Measurements from ENCODE around the gene CXCL14.
A peak's percentile ranks its signal among the peaks of the same experiment; 100 is the strongest.

Gene CXCL14, protein sequence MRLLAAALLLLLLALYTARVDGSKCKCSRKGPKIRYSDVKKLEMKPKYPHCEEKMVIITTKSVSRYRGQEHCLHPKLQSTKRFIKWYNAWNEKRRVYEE

DNA sequence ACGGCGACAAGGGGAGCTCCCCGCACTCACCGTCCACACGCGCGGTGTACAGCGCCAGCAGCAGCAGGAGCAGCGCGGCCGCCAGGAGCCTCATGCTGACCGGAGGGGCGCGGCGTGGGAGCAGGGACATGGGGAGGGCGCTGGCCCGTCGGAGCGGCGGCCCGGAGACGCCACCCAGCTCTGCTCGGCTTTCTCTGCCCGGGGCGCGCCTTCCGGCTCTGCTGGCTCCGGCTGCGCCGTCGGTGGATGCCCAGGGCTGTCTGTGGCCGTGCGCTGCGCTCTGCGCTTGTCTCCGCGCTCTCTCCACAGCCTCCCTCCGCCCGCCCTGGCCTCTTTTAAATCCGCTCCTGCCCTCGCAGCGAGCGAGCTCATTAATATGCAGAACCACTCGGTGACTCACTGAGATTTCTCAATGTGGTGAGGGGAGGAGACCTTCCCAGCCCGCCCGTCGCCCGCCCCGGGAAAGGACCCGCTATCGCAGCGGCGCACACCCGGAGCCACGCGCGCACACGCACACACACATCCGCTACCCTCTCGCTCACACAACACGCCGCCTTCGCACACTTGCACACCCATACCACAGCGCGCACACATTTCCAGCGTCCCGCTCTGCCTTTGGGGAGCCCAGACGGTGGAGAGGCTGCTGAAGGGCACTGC, at the start of gene CXCL14:
CXCL14 (minus strand) TSS at position 307 of the 657 bp plus-strand sequence; CDS start at position 94, 213 bp downstream.
- DNase-seq (ENCODE audit: low spot score): peak; percentile 83

DNA sequence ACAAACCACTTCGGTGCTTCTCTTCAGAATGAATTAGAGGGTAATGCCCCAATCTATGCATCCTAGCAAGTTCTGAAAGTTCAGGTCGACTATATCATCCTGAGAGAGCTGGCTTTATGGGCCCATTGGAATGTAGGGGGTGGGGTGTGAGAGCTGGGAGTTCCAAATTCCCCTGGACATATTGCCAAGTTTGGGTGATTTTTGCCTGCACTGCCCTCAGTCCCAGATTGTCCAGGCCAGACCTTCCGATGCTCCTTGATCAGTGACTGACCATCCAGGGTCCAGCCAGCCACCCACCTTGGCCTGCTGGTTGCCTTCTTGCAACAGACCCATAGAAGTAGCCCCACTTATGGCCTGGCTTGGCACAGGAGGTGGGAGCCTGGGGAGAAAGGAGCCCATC, 47.8 kb upstream of the CXCL14 start:
- DNase-seq (ENCODE audit: low spot score): no peak

DNA sequence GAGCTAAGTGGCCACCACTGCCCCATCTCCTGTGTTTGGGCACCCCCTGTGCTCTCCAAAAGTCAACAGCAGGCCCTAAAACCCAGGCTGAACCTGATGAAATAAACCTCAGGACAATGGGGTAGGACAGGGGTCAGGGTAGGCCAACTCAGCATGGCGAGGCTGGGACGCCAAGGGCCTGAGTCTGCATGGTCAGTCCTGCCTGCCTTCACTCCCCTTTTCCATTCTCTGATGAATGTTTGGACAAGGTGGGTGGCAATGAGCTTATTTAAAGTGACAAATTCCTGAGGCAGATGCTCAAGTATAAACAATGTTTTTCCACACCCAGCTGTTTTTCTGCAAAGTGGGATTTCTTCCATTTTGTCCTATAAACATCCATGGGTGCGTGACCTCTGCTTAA, 47.2 kb upstream of the CXCL14 start:
- DNase-seq (ENCODE audit: low spot score): no peak

DNA sequence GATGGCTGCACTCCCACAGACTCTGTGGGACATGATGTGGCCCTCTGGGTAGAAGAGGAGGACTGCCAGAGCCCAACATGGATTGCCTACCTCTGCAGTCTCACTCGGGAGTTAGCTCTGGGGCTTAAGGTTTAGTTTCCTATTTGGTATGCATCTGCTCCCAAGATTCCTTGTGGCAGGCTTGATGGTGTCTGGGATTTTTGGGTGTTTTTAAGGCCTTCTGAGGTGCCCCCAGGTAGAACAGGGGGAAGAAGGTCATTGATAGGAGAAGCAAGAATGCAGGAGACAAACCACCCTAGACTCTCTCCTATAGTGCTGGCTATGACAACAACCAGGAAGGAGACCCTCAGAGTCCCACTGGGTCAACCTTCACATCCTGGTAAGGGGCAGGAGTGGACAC, 46.7 kb upstream of the CXCL14 start:
- DNase-seq (ENCODE audit: low spot score): no peak

DNA sequence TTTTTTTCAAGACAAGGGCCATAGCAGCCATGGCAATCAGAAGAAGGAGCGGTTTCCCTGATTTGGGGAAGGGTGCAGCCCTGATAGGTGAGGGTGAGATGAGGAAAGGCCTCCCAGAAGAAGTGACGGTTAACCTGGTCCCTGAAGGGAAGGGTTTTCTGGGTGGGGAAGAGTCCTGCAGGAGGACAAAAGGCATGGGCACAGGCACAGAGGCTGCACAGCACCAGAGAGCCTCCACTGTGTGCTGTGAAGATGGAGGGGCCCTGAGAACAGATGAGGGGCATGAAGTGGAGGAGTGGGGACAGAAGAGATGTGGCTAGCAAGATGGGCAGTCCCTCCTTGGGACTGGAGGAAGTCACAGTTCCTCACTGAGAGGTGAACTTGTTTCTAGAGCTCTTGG, 46.3 kb upstream of the CXCL14 start:
- DNase-seq (ENCODE audit: low spot score): no peak

DNA sequence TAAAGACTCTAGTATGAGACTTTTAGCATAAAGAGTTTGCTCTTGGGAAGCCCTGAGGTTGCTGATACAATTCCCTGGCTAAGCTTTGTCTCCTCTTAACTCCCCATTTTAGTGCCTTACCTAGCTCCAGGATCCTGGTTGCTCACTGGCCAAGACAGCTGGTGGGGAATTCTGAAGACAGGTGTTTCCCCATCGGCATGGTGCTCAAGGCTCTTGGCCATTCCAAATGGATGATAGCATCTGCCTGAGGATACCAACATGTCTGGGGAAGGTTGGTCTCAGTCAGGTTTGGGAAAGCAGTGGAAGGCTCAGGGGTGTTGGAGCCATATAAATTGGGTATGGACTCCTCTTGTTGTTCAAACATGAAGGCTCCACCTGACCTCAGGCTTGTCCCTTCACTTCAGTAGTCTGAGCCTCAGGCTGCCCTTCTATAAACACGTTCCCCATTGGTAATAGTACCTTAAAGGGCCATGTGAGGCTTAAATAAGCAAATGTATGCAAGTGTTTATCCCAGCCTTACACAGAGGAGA, 44.5 kb upstream of the CXCL14 start:
- DNase-seq (ENCODE audit: low spot score): no peak

DNA sequence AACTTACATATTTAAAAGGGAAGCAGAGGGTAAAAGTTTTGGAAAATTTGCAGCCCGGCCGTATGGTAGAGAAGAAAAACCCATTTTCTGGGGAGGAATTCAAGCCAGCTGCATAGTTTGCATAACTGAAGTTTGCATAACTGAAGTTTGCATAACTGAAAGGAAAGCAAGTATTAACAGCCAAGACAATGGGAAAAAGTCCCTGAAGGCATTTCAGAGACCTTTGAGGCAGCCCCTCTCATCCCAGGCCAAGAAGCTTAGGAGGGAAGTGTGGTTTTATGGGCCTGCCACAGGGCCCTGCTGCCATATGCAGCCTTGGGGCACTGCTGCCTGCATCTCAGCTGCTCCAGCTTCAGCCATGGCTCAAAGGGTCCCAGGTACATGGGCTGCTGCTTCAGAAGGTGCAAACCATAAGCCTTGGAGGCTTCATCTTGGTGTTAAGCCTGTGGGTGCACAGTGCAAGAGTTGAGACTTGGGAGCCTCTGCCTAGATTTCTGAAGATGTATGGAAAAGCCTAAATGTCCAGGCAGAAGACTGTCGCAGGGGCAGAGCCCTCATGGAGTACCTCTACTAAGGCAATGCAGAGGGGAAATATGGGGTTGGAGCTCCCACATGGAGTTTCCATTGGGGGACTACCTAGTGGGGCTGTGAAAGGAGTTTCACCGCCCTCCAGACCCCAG, 36.9 kb upstream of the CXCL14 start:
- no peak for DNase-seq (ENCODE audit: low spot score)

DNA sequence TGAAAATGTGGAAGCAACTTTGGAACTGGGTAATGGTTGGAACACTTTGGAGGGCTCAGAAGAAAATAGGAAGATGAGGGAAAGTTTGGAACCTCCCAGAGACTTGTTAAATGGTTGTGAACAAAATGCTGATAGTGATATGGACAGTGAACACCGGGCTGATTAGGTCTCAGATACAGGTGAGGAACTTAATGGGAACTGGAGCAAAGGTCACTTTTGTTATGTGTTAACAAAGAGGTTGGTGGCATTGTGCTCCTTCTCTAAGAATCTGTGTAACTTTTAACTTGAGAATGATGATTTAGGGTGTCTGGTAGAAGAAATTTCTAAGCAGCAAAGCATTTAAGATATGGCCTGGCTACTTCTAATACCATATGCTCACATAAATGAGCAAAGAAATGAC, 36.4 kb upstream of the CXCL14 start:
- no peak for DNase-seq (ENCODE audit: low spot score)

DNA sequence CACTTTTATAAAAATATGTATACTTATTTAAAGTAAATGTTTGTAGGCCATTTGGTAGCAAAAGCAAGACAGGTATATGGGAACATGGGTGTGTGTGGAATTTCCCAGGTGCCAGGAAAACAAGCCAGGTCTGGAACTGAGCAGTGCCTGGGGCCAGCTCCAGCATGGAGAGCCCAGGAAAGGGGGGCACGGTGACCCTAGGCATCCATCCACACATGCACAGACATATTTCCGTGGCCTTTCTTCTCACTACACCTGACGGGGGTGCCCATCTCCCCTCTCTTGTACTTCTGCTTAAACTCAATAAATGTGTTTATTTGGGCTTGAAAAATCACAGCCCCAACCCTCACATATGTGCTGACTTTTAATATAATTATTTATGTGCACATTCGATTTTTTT, 31.2 kb upstream of the CXCL14 start:
- no peak for DNase-seq (ENCODE audit: low spot score)

DNA sequence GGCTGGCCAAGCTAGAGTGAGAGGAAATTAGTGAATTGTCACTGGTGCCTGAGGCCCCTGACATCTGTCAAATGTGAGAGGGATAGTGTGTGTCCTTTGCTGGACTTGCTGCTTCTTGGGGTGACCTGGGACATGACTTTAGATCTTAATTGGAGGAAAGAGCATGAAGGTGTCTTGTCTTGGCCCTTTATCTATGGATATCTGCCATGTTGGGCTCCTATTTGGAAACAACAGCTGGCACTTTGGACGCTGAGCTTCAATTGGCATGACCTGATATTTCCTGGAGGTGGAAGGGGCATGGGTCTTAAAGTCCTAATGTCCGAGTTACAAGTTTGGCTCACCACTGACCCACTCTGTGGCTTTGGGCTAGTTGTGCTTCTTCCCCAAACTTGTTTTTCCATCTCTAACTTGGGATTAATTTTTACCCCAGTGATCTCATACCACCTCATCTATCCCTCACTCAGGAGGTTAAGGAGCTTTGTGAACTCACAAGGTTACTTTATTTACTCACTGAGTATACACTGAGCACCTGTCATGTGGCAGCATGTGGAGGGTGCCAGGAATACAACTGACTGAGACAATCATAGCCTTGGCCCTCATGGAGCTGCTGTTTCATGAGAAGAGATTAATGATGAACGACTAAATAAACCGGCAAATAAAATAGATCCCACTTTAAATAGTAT, 30.1 kb upstream of the CXCL14 start:
- DNase-seq (ENCODE audit: low spot score): no peak

DNA sequence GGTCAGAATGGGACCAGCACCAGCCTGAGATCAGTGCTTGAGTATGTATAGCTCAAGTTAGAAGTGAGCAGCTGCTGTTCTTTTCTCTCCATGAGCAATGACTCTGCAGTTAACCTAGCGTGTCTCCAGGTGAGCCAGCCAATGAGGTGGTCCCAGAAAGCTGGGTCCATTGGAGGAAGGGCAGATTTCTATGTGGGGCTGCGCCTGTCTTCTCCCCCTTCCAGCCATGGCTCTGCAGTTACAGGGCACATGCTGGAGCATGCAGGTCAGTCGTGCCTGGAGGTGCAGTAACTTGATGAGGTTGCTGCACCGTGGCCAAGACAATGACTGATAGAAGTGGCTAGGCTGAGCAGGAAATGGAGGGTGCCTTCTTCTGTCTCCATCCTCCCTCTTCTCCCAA, 29.6 kb upstream of the CXCL14 start:
- no peak for DNase-seq (ENCODE audit: low spot score)

DNA sequence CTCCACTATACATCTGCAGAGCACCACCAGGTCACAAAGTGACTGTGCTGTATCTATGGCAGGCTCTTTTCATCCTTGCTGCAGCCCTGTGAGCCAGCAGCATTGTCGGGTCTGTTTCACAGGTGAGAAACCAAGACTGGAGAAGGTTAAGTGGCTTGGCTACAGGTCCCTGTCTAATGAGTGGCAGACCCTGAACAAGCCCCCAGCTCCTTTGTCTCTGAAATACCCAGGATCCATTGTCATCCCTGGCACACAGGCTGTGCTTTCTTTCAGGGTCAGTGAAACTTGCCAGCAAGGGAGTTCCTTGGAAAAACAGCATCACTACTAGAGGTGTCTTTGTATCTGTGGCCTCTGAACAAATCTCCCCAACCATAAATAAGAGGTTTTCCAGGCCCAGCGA, 27.6 kb upstream of the CXCL14 start:
- DNase-seq (ENCODE audit: low spot score): no peak

DNA sequence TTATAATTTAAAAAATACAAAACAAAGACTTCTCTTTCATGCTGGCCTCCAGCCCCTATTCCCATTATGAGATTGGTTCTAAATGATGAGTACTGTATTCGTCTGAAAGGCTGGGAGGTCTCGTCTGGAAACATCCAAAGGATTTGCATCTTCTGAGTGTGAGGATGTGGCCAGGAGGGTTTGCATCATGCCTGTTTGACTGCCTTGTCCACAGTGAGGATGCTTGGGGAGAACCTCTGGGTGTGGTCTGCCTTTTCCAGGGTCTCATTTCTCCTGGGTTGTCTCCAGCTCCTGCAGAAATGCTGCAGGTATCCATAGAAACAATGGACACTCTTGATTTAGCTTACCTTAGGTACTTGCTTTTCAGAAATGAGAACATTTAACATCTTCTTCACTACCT, 26.4 kb upstream of the CXCL14 start:
- no peak for DNase-seq (ENCODE audit: low spot score)

DNA sequence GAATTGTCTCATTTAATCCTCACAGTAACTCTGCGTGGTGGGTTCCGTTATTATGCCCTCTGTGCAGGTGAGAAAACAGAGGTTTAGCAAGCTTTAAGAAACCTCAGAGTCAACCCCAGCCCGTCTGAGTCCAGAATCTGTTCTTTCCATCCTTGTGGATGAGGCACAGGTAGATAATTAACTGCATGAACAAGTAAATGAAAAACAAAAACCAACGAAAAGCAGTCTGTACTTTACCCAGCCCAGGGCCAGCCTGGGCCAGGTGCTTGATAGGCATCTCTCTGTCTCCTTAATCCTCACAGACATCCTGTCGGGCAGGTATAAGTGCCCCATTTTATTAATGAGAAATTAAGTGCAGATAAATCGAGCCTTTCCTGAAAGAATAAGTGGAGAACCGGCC, 25.3 kb upstream of the CXCL14 start:
- no peak for DNase-seq (ENCODE audit: low spot score)

DNA sequence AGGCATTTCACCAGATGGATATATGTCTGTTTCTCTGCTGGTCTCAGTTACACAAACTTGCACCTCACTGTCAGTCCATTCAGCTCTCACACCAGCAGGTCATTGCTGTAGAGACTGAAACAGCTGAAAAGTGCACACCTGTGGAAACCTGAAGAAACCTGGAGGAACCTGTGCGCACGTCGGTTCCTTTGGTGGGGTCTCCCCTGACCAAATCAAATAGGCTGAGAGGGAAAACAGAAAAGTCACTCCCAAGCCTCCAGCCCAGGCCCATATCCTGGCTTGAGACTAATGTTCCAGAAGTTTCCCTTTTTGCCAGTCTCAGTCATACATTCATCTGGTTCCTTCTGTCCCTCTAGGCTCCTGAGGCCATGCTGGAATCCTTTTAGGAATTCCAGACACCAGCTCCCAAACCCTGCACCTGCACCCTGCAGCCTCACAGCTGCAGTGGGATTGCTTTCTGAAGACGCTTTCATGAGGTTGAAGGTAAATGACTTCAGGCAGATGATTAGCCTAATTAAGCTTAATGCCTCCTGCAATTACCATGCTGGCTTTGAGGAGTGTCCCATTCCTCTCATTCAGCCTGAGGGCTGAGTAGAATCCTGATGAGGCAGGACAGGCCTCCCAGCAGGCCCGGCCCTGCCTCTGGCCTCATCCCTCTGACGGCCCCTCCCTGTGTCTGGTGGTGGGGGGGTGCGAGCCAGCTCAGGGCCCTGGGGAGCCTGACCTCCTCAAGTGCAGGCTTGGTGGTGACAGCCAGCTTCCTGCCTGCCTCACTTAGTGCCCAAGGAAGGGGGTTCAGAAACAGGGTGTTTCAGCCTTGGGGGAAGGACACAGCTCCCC, 24.3 kb upstream of the CXCL14 start:
- peak; percentile 60 for DNase-seq (ENCODE audit: low spot score)

DNA sequence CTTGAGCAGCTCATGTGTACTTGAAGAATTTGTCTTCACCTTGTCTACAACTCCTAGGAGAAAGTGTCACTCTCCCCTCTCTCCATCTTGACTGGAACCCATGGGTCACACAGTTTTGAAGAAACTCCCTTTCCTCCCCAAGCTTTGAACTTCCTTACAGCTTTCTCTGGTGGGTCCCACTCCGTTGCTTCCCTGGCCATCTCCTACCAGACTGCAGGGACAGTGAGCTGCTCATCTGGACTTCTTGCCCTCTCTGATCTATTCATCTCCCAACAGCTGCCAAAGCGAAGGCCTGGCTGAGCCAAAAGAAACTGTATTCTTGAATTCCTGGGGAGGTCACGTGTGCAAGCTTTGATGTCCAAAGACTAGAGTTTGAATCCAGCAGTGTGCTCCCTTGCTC, 22.7 kb upstream of the CXCL14 start:
- DNase-seq (ENCODE audit: low spot score): no peak

DNA sequence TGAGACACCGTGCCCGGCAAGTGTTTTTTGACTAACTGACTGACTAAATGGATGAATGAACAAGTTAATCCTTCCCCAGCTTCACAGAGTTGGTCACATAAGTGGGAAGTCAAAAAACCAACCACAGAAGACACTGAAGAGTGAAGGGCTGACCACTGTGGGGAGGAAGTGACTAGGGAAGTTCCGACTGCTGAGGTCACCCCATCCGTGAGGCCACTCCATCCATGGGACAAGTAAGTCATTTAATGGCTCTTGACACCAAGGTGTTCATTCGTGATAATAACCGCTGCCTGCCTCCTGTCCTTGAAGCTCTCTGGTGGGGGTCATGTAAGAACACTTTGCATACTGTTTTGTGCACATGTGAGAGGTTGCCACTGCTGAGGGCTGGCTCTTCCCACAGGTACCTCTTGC, 22.2 kb upstream of the CXCL14 start:
- DNase-seq (ENCODE audit: low spot score): no peak

DNA sequence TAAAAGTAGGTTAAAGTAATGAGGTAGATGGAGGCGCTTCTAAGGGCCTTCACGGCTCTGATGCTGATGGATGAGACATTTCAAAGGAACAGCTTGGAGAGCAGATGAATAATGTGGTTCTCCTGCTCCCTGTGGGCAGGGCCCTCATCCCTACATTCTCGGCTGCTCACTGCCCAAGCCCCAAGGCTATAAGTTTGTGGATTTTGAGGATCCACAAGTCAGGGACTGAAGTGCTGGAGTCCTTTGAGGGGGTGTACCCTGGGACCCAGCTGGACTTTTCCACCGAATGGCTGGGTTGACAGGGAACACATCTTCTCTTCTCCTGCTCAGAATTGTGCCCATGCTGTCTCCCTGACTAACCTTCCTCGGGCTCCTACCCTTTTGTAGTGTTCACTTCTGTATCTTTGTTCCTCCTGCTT, 21.4 kb upstream of the CXCL14 start:
- DNase-seq (ENCODE audit: low spot score): no peak

DNA sequence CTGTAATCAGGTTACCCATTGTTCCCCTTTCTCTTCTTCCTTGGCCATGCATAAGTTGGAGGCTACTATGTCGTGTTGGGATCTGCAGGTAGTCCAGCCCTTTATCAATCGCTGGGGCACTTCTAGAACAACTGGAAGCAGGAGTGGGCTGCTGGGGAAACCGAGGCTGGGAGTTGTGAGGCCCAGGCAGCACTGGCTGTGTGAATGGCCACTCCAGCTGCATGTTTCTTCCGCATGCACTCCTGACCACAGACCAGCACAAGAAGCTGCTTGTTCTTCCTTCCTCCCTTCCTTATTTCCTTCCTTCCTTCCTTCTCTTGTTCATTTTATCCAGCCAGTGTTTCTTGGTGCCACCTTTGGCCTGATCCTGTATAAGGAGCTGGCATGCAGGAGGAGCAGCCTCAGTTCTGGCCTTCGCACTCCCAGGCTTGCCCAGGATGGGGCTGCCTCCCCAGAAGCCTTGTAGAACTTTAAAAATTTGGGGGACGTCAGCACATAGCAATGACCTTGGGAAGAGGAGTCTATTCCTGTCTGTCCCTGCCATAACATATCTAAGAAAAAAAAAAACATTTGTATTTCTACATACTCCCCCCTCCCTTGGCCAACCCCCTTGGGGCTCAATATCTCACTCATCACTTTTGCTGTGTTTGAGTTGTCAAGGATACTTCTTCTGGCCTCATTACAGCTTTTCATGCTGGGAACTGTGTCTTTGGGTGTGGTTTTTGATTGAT, 20.8 kb upstream of the CXCL14 start:
- no peak for DNase-seq (ENCODE audit: low spot score)

DNA sequence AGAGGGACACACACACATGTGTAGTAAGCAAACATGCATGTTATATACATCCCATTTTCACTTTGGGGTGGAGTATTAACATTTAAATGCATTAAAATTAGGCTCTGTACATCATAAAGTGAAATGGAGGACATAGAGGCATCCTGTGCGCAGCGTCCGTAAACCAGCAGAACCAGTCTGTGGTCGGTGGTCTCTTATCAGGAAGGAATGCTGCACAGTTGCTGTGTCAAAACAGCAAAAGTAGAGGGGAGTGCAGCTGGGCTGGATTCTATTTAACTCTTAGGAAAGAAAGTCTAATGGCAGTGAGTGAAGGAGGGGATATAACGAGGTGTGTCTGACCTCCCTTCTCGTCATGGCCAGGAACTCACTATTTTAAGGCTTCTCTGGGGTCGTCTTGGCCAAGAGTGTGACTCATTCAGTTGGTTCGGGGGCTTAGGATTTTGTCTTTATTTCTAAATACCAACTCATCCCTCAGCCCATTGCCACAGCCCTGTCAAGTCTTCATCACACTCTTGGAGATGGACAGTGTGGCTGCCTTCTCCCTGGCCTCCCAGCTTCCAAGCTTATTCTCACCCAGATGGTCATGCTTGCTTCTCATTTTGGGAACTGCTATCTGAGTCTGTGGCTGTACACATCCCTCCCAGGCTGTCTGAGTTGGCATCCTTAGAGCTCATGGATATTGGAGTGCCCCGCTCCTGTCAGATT, 20.1 kb upstream of the CXCL14 start:
- DNase-seq (ENCODE audit: low spot score): no peak

DNA sequence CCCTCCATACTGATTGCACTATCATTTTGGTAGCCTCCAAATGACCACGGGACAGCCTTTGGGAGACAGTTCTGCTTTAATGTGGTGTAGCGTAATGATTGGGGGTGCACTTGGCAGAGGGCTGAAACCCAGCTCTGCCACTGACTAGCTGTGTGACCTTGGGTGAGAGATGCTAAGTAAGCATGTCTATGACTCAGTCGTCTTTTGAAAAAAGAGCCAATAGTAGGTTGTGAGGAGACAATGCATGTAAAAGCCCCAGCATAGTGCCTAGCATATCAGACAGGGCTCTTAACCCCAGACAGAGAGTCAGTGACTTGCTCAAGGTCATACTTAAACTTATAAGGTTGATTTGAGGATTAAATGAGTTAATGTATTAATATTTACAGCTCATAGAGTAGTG, 18.0 kb upstream of the CXCL14 start:
- DNase-seq (ENCODE audit: low spot score): no peak

Data from ecto neural progenitor cell (in vitro differentiated cells).